GM21360 (cell line): Measurements from ENCODE around the gene B4GALNT4.
"Not testable (repeated sequence)": the region's sequence is repeated elsewhere in the genome, so short reads cannot be mapped to it uniquely, and the experiment has no call there.

Experiments used
- ATAC-seq: cut with Tn5 transposase; IDR thresholded peaks from one replicate; pipeline ENCODE4 v1.9.1; 2021; ENCODE audit warnings: mild to moderate bottlenecking, moderate library complexity; ENCODE audit not compliant: unreplicated experiment

B4GALNT4 gene

DNA sequence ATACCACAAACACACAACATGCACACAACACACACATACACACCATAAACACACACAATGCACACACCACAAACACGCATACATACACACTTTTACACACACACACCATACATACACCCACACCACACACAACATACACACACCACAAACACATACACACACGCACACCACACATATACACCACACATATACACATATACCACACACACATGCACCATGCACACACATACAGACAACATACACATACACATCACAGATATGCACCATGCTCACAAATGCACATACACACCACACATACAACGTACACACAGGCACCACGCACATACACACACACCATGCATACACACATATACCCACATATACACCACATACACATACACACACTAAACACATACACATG, 11.7 kb upstream of the B4GALNT4 start:
- ATAC-seq = no peak

DNA sequence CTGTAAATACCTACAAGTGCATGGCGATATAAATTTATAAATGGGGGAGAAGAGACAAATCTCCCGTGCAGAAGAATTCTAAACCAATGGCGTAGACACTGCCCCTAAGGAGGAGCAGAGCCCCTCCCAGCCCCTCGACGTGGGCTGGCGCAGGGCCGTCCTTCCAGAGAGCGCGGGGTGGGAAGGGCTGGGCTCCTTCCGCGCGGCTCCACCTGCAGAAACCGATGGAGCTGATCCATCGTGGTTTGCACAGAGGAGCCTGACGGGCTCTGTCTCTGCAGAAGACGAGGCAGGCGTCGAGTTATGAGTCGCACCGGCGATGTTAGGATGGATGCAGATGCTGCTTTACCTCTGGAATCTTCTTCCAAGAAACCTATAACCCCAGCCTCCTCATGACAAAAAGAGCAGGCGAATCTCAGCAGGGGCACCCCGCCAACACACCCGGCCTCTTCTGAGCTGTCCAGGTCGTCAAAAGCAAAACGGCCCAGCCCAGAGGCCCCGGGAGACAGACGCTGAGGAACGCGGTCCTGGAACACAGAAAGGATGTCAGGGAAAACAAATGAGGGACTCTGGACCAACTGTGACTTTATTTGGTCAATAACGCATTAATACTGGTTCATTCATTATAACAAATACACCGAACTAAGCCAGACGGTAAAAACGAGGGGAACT, 11.0 kb upstream of the B4GALNT4 start:
- no peak for ATAC-seq

DNA sequence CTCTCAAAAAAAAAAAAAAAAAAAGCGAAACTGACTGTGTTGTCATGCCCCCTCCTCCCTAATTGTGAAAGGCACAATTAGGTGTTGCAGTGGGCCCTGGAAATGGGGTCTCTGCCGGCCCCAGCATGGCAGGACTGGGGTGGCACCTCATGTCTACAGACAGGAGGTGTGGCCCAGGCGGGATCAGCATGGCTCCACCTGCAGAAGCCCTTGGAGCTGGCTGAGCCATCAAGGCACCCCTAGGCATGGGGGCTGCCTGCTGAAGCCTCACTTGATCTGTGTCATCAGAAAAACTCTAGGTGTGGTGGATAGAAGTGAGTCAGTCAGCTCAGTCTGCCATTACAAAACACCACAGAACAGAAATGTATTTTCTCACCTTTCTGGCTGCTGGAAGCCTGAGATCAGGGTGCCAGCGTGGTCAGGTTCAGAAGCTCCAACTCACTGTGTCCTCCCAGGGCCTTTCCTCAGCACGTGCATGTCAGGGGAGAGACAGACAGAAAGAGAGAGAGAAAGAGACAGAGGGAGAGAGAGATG, 10.1 kb upstream of the B4GALNT4 start:
- no peak for ATAC-seq

DNA sequence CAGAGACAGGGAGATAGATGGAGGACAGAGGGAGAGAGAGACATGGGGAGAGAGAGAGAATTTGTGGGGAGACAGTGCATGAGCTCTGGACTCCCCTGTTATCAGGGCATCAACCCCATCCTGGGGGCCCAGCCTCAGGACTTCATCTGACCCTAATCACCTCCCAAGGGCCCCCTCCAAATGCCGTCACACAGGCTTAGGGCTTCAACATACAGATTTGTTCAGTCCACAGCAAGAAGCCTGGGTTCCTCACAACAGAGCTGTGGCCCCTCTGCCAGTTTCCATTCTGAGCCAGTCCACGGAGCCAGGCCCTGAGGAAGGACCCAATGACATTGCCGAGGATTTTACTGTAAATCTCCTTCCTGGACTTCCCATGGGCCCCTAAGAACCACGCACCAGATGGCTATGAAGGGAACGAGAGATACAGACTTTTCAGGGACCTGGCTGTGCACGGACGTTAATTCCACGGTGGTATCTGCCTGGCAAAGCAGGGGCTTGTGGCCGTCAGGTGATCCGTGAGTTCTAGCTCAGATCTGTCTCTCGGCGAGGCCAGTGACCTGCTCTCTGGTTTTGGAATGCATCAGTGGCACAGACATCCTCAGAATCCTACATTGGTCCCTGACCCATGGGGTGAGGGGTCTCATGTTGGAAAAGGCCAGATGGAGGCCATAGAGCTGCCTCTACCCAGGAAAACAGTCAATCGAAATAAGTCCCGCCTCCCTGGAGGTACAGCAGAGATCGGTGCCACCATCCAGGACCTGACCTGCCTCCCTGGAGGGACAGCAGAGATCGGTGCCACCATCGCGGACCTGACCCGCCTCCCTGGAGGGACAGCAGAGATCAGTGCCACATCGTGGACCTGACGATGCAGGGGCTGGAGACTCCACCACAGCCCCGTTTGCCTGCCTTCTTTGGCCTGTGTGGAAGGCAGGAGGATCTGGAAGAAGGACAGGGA, 8.7 kb upstream of the B4GALNT4 start:
- no peak for ATAC-seq

DNA sequence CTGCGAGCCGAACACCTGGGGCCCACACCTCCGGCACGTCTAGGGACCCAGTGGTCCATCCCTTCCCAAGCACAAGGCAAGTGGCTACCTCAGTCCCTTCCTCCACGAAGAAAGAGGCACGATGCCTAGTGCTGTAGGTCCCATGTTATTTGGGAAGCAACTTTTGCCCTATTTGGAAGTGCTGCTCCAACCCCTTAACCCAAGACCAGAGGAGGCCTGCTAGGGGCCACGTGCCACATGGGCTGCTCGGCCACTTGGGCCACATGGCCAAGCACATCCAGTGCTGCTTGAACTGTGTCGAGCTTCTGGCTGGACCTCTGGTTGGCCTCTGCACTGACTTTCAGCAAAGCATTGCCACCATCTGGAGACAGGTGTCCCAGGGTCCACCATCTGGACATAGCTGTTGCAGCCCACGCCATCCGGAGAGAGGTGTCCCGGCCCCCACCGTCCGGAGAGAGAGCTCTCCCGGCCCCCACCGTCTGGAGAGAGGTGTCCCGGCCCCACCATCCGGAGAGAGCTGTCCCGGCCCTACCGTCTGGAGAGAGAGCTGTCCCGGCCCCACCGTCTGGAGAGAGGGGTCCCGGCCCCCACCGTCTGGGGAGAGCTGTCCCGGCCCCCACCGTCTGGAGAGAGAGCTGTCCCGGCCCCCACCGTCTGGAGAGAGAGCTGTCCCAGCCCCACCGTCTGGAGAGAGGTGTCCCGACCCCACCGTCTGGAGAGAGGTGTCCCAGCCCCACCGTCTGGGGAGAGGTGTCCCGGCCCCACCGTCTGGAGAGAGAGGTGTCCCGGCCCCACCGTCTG, 6.5 kb upstream of the B4GALNT4 start:
- no peak for ATAC-seq

- ATAC-seq = not testable (repeated sequence)
Measured at GRCh38 chr11:363443-363805, 5.9 kb upstream of the B4GALNT4 start.

GRCh38 chr11:363948-364761, 5.1 kb upstream of the B4GALNT4 start:
- no peak for ATAC-seq

GRCh38 chr11:364991-365725, 4.1 kb upstream of the B4GALNT4 start:
- no peak for ATAC-seq

DNA sequence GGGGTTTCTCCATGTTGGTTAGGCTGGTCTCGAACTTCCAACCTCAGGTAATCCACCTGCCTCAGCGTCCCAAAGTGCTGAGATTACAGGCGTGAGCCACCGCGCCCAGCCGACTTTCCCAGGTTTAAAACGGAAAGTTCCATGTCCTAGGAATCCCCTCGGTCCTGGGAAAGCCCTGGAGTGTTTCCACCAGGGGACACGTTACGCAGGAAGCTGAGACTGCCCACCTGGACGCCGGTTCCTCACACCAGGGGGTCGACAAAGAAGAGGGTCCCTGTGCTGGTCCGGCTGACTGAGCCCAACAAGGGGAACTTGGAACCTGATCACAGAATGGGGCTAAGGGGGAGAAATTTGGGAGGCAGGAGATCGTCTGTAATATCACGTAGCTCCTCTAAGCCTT, 3.5 kb upstream of the B4GALNT4 start:
- no peak for ATAC-seq

GRCh38 chr11:367956-368413, 1.3 kb upstream of the B4GALNT4 start:
- ATAC-seq = no peak

- no peak for ATAC-seq
Measured at GRCh38 chr11:368414-369335, 624 bp upstream of the B4GALNT4 start.

DNA sequence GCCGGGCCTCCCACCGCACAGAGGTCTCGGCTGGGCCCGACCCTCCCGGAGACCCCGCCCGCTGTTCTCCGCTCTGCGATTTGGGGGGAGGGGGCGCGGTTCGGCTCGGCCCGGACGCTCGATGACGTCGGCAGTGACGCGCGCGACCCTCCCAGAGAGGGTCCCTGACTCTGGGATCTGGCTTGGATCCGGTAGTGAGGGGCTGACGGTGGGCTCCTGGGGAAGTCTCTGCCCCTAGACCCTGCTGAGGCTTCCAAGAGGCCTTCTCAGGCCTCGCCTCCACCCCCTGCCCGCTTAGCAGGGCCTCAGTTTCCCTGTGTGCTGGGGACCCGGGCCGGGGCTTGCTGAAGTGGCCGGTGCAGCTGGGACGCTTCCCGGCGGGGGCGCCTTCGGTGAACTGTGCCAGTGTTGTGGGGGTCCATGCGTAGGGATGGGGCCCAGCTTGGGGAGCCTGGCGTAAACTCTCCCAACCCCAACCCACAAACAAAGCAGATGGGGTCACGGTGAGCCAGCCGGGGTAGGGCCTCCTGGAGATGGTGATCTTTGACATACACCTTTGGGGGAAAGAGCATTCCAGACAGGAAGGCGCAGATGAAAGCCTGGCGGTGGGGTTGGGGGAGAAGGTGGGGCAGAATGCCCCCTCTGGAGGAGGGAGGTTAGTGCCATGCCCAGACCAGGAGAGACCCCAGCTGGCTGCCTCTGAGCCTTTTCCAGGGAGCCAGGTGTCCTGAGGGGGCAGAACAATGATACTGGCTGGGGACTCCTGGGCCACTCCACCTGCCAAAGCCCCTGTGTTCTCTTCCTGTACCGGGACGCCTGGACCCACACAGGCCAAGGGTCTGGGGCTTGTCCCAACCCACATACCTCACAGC, 1.0 kb downstream of the B4GALNT4 start:
- ATAC-seq = no peak

DNA sequence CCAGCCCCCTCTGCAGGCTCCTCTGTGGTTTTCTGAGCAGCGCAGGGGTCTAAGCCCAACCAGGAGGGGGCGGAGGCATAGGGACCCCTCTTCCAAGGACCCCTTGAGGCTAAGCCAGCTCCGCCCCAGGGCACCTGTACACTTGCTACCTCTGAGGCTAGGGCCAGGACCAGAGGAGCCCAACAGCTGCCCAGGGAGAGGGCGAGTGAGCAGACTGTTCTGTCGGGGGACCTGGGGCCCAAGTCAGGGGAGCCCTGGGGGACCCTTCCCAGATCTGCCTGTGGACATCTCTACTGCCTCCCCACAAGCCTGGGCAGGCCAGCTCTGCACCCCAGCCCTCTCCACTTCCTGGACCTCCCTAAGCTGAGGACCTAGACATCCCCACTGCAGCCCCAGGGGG, 1.8 kb downstream of the B4GALNT4 start:
- ATAC-seq = no peak

- no peak for ATAC-seq
Measured at GRCh38 chr11:371716-372590, 2.7 kb downstream of the B4GALNT4 start.

DNA sequence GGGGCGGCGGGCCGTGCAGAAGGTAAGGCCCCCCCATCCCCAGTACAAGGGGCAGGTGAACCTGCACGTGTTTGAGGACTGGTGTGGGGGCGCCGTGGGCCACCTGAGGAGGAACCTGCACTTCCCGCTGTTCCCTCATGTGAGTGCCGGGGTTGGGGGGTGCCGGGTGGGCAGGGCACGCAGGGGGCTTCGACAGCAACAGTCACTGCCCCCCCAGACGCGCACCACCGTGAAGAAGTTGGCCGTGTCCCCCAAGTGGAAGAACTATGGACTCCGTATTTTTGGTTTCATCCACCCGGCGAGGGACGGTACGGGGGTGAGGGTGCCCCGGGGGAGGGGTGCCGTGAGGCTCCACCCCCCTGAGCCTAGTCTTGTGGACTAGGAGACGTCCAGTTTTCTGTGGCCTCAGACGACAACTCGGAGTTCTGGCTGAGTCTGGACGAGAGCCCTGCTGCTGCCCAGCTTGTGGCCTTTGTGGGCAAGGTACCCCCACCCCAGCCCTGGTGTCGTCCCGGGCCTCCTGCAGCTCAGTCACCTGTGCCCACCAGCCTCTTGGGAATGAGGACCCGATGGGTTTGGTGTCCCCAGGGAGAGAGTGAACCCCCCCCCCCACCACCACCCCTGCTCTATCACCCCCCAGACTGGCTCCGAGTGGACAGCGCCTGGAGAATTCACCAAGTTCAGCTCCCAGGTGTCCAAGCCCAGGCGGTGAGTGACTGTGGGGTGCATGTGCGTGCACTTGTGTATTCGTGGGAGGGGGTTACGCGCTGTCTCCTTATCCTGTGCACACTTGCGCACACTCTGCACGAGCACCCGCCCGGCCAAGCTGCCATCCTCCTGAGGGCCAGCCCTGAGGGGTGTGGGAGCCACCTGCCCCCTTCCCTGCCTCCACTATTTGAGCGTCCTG, 3.8 kb downstream of the B4GALNT4 start:
- no peak for ATAC-seq
